ENCODE data around the gene ARHGAP32.
"Not testable (repeated sequence)": the region's sequence is repeated elsewhere in the genome, so short reads cannot be mapped to it uniquely, and the experiment has no call there.

ARHGAP32 gene

DNA sequence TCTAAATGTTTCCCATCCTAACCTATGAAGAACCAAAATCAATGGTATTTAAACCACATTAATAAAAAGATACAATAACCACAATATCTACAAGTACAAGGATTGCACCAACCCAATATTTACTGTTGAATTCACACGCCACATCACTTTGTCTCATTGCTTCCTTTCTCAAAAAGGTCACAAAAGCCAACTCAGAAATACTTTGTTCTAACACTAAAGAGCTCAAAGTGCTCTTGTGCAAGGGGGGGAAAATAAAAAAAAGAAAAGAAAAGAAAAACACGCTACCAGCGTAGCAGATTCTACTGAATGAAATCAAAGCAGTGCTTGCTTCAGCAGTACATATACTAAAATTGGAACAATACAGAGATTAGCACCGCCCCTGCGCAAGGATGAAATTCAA is 10.5 kb upstream of the ARHGAP32 start:
- no peak for DNase-seq (ENCODE audit: low read depth in 2 of 2)

- DNase-seq (ENCODE audit: low read depth in 2 of 2), result no peak
These were observed 3.6 kb upstream of the ARHGAP32 start for GRCh38 chr11:129195682-129196081.

GRCh38 chr11:129191649-129192048 is 476 bp downstream of the ARHGAP32 start:
- DNase-seq (ENCODE audit: low read depth in 2 of 2), result no peak

DNA sequence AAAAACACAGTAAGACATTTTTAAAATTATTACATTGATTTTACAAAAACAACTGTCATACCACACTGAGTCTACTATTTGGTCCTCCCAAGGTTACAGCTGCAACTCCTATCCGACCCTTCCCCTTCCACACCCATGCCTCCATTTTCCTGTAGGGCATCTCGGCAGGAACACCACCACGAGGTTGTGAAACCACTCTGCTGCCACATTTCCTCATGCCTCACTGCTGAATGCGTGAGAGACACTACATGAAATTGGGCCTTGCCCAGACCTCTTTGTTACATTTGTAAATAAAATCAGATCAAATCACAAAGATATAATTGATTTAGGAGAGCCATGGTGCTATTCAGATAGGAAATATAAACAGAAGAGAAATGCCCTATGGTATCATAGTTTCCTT is 2.0 kb downstream of the ARHGAP32 start:
- no peak for DNase-seq (ENCODE audit: low read depth in 2 of 2)

DNA sequence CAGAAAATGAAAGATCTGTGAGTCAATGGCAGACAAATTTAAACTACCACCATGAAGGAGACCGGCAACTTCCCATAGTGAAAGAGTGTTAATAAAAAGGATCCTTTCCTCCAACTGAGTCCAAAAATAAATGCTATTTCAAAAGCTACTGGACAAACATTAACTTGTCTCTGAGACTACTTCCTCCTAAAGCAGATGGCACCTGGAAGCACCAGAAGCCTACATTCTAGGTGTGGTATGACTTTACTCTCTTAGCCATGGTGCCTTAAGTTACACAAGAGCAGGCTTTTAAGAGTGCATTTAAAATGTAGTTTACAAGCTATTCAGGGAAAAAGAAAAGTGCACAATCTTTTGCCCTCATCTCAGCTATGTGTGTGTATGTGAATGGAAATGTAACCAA is 2.5 kb downstream of the ARHGAP32 start:
- no peak for DNase-seq (ENCODE audit: low read depth in 2 of 2)

DNA sequence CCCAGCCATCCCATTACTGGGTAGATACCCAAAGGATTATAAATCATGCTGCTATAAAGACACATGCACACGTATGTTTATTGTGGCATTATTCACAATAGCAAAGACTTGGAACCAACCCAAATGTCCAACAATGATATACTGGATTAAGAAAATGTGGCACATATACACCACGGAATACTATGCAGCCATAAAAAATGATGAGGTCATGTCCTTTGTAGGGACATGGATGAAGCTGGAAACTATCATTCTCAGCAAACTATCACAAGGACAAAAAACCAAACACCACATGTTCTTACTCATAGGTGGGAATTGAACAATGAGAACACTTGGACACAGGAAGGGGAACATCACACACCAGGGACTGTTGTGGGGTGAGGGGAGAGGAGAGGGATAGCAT is 7.0 kb downstream of the ARHGAP32 start:
- DNase-seq (ENCODE audit: low read depth in 2 of 2), result not testable (repeated sequence)

GRCh38 chr11:129184581-129184980 is 7.5 kb downstream of the ARHGAP32 start:
- no peak for DNase-seq (ENCODE audit: low read depth in 2 of 2)

DNA sequence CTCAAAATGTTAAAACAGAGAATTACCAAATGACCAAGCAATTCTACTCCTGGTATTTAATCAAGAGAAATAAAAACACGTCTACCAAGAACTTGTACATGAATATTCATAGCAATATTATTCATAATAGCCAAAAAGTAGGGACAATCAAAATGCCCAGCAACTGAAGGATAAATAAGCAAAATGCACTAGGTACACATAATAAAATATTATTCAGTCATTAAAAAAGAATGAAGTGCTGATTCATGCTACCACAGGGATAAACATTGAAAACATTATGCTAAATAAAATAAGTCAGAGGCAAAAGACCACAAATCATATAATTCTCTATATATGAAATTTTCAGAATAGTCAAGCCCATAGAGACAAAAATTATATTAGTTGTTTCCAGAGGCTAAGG is 24.8 kb downstream of the ARHGAP32 start:
- DNase-seq (ENCODE audit: low read depth in 2 of 2), result no peak

- no peak for DNase-seq (ENCODE audit: low read depth in 2 of 2)
These were observed 28.4 kb downstream of the ARHGAP32 start for GRCh38 chr11:129163714-129164164.

GRCh38 chr11:129157080-129157479 is 35.0 kb downstream of the ARHGAP32 start:
- DNase-seq (ENCODE audit: low read depth in 2 of 2), result not testable (repeated sequence)

- no peak for DNase-seq (ENCODE audit: low read depth in 2 of 2)
These were observed 36.4 kb downstream of the ARHGAP32 start for GRCh38 chr11:129155745-129156144.

DNA sequence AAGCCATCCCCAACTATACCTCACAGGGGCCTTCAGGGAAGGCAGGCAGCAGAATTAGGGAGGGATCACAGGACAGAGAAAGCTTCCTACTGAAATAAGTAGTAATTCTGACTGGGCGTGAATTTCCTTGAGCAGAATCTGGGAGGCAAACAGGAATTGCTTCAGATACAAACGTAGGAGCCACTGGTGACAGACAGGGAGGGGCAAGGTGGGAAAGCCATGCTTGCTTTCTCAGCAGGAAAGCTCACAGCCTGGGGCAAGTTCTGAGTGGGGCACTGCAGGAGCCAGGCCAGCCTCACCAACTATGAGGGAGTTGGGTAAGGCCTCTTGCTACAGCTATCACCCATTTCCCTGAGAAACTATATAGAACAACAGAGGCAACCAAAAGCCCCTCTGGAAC is 43.6 kb downstream of the ARHGAP32 start:
- no peak for DNase-seq (ENCODE audit: low read depth in 2 of 2)

DNA sequence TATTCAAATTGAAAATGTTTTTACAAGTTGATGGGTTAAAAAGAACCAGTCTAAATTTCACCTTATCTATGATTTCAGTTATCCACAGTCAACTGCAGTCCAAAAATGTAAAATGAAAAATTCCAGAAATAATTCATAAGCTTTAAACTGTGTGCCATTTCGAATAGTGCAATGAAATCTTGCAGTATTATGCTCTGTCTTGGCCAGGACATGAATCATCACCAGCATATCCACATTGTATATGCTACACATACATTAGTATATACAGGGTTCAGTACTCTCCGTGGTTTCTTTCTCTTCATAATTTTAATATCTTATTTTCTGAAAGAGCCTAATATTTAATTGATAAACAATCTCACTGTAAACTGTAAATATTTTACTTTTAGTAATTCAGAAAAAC is 45.9 kb downstream of the ARHGAP32 start:
- DNase-seq (ENCODE audit: low read depth in 2 of 2), result no peak

GRCh38 chr11:129145276-129145675 is 46.8 kb downstream of the ARHGAP32 start:
- DNase-seq (ENCODE audit: low read depth in 2 of 2), result no peak

DNA sequence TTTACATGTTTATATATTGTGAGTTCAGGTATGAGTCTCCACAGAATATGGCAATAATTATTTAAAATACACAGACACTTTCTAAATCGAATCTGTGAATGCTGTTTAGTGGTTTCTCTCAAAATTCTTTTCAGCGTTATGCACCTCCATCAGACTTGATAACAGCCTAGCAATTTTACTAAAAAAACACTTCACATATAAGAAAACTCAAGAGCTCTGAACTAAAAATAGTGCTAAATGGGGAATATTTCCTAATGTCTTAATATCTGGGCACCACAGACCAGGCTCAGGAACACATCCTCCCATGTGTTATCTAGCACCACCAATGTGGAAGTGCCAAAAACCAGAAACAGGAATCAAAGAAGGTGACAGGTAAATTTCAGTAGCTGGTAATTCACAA is 47.9 kb downstream of the ARHGAP32 start:
- DNase-seq (ENCODE audit: low read depth in 2 of 2), result no peak

- no peak for DNase-seq (ENCODE audit: low read depth in 2 of 2)
These were observed 48.8 kb downstream of the ARHGAP32 start for GRCh38 chr11:129143335-129143734.

GRCh38 chr11:129141748-129142523 is 50.2 kb downstream of the ARHGAP32 start:
- DNase-seq (ENCODE audit: low read depth in 2 of 2), result no peak

DNA sequence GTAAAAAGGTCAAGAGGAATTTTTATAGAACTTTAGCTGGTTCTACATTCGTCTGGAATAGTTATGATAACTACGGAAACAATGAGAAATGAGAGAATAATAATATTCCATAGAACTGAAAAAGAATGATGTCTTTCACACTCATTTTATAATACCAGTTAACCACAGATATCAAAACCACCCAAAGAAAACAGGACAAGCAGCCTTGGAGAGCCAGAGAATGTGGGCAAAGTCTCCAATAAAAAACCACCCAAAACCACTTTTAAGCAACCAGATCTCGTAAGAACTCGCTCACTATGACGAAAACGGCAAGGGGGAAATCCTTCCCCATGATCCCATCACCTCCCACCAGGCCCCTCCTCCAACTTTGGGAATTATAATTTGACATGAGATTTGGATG is 60.8 kb downstream of the ARHGAP32 start:
- no peak for DNase-seq (ENCODE audit: low read depth in 2 of 2)

GRCh38 chr11:129128881-129129620 is 63.1 kb downstream of the ARHGAP32 start:
- not testable (repeated sequence) for DNase-seq (ENCODE audit: low read depth in 2 of 2)

DNA sequence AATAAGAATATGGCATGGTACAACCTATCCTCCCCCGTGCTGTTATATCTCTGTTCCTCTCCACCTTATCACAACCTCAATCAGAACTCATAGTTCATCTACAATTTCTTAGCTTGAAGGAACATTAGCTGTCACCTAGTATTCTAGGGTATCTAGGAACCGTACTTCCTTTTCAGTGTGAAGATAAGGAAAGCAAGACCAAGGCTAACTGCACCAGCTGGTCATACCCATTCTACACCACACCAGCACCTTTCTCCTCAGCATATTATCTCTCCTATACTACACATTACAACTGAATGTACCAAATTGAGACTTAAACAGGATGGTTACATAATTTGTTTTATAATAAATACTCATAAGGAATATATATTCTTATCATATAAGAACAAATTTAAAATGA is 73.1 kb downstream of the ARHGAP32 start:
- no peak for DNase-seq (ENCODE audit: low read depth in 2 of 2)

DNA sequence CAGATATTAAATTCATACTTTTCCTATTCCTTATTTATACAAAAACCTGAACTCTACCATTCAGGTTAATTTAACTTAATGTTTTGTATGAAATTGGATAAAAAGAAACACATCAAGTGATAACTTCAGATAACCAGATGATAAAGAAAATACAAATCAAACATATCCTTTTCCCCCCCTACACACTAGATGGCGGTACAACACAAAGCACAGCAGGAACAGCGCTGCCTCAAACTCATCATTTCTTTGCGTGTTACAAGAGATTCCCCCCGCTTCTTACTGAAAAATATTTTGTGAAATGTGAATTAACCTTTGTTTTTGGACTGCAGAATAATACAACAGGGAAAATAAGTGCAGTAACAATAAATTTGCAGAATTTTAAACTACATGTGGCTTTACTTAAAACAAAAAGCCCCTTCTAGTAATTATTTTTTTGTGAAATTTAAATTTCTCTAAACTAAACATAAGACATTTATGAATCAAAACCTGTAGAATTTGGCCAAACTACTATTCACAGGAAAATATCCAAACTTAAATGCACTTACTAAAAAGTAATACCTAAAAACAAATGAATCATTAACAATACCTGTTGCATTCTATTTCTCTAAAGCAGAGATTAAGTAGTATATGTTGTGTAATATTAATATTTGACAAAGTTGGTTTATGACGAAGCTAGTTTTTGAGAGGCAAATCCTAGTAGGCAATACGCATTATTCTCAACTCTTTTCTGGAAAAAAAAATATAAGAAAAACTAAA is 74.4 kb downstream of the ARHGAP32 start:
- peak in 1 of 2 donors; percentile 4 for DNase-seq (ENCODE audit: low read depth in 2 of 2)
